SH-SY5Y (cell line): ENCODE data around the gene STK17B.

Experiments
- GATA2 ChIP-seq: IDR thresholded peaks from 2 replicates; pipeline ENCODE4 v1.6.1; 2011; ENCODE audit warnings: mild to moderate bottlenecking, low read depth, low read length
- GATA3 ChIP-seq: IDR thresholded peaks from 2 replicates; pipeline ENCODE4 v1.6.1; 2011; ENCODE audit warnings: low read depth, mild to moderate bottlenecking, low read length, moderate library complexity

DNA sequence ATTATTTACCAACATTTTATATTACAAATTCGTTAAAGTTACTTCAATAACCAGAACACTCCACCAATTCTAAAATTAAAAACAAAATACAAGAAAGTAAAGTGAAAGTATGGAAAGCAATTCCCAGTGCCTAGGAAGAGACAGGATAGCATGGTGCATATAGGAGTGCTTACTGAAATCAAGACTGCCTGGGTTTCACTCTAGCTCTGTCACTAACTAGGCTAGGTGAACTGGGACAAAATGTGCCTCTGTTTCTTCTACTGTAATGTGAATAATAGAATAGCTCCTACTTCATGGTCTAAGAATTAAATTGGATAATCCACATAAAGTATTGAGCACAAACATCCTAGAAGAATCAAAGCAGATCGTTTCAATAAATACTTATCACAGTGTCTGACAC lies 22.6 kb downstream of the STK17B start:
- TF ChIP-seq GATA2 (no peak), GATA3 (no peak)
